Endothelial cell of umbilical vein (primary cell): Measurements from ENCODE around the gene ZNF92. TPM values are rescaled to one million over a fixed set of nuclear protein-coding genes. Genes with fewer than 3 reads are reported as not detected.

Experiments
- BruUV-seq: library from RNA; stranded (reverse); fragments of 400-500 nt; replicated peaks from 2 replicates; lab custom pipeline; 2021; lab: Mats Ljungman, UMichigan
- CTCF ChIA-PET: fragments of 300-600, 350-600 bp; sonication (Branson Sonifier 250); formaldehyde crosslinking; loops from one replicate; lab custom pipeline; 2021; ENCODE audit warnings: antibody characterized with exemption, inconsistent platforms; lab: Charles Lee
- POLR2A ChIA-PET: fragments of 300-600, 350-600 bp; sonication (Branson Sonifier 250); formaldehyde crosslinking; loops from one replicate; lab custom pipeline; 2021; ENCODE audit warnings: antibody characterized with exemption, inconsistent platforms; lab: Charles Lee
- DNase-seq: peaks from one replicate; pipeline ENCODE4 v3.0.0-alpha.2; 2011; ENCODE audit warnings: low read depth, low spot score
- FAIRE-seq: peaks from 2 replicates; lab custom pipeline; 2011; peaks lifted over from hg19 to GRCh38; lab: Jason Lieb, UNC
- H2AFZ ChIP-seq: 2 replicates; pipeline ENCODE4 v1.6.0; 2012; ENCODE audit warnings: low read depth, low read length, control low read depth, inconsistent platforms
- H3K27ac ChIP-seq: 2 replicates; pipeline ENCODE4 v1.5.1; 2011; ENCODE audit warnings: low read depth, mild to moderate bottlenecking, control low read depth, low read length, moderate library complexity; ENCODE audit not compliant: insufficient read depth
- H3K27me3 ChIP-seq, 2 experiments: 2 replicates each; pipeline versions ENCODE4 v1.6.0 to v1.6.1; 2011; ENCODE audit warnings: low read length in 2 of 2, mixed read lengths in 1 of 2; ENCODE audit not compliant: control insufficient read depth in 2 of 2, insufficient read depth in 2 of 2
- H3K36me3 ChIP-seq, 2 experiments: 2 replicates in 1 of 2; 3 replicates in 1 of 2; pipeline ENCODE4 v1.5.1; 2011; ENCODE audit warnings: low read length in 2 of 2, mild to moderate bottlenecking in 1 of 2, moderate library complexity in 1 of 2; ENCODE audit not compliant: control insufficient read depth in 2 of 2, insufficient read depth in 2 of 2; ENCODE audit errors: extremely low read depth in 1 of 2
- H3K4me1 ChIP-seq: 3 replicates; pipeline ENCODE4 v1.5.1; 2011; ENCODE audit warnings: mild to moderate bottlenecking, low read length; ENCODE audit not compliant: control insufficient read depth, insufficient read depth; ENCODE audit errors: extremely low read depth
- H3K4me2 ChIP-seq: 2 replicates; pipeline ENCODE4 v1.6.1; 2011; ENCODE audit warnings: low read length, control low read depth, mixed read lengths; ENCODE audit not compliant: insufficient read depth
- H3K4me3 ChIP-seq, 3 experiments: fragments of 200-600 bp in 1 of 3; sonication (generic), shearing (Covaris generic) in 1 of 3; replicated peaks in 1 of 3; 2 replicates each; pipeline ENCODE4 v1.5.1; 2011 to 2016; ENCODE audit warnings: control low read depth in 3 of 3, low read length in 3 of 3, mild to moderate bottlenecking in 2 of 3, inconsistent platforms in 1 of 3, low read depth in 1 of 3, moderate library complexity in 1 of 3; ENCODE audit not compliant: insufficient read depth in 1 of 3
- H3K79me2 ChIP-seq: 2 replicates; pipeline ENCODE4 v1.6.0; 2012; ENCODE audit warnings: low read length, inconsistent platforms; ENCODE audit not compliant: control insufficient read depth, insufficient read depth
- H3K9ac ChIP-seq: replicated peaks from 2 replicates; pipeline ENCODE3; 2011; ENCODE audit warnings: low read length, control low read depth; ENCODE audit not compliant: insufficient read depth; ENCODE audit errors: extremely low read depth
- H3K9me1 ChIP-seq: replicated peaks from 3 replicates; pipeline ENCODE4 v1.6.0; 2011; ENCODE audit warnings: mild to moderate bottlenecking, low read length; ENCODE audit not compliant: control insufficient read depth, insufficient read depth; ENCODE audit errors: extremely low read depth
- H3K9me3 ChIP-seq: replicated peaks from 2 replicates; pipeline ENCODE4 v1.5.1; 2012; ENCODE audit warnings: low read length, inconsistent platforms; ENCODE audit not compliant: control insufficient read depth, insufficient read depth
- H4K20me1 ChIP-seq: replicated peaks from 2 replicates; pipeline ENCODE3; 2011; ENCODE audit warnings: mild to moderate bottlenecking, low read length; ENCODE audit not compliant: control insufficient read depth, insufficient read depth; ENCODE audit errors: extremely low read depth
- EZH2 ChIP-seq: IDR thresholded peaks from 2 replicates; pipeline ENCODE4 v1.6.1; 2012; ENCODE audit warnings: borderline replicate concordance, low read depth, mild to moderate bottlenecking, moderate library complexity, low read length, inconsistent platforms; ENCODE audit not compliant: severe bottlenecking
- FOS ChIP-seq: IDR thresholded peaks from 2 replicates; pipeline ENCODE4 v1.6.1; 2011; ENCODE audit warnings: mild to moderate bottlenecking, low read length, moderate library complexity, borderline replicate concordance; ENCODE audit not compliant: insufficient read depth
- GATA2 ChIP-seq: IDR thresholded peaks from 2 replicates; pipeline ENCODE4 v1.7.0; 2011; ENCODE audit warnings: low read depth, mild to moderate bottlenecking, moderate library complexity, mixed read lengths, low read length; ENCODE audit not compliant: insufficient read length, insufficient read depth
- JUN ChIP-seq: IDR thresholded peaks from 2 replicates; pipeline ENCODE4 v1.6.1; 2011; ENCODE audit warnings: borderline replicate concordance, low read depth; ENCODE audit not compliant: insufficient read length, insufficient read depth
- MAX ChIP-seq: IDR thresholded peaks from 2 replicates; pipeline ENCODE4 v1.6.1; 2011; ENCODE audit not compliant: insufficient read depth, insufficient read length
- MYC ChIP-seq: IDR thresholded peaks from one replicate; pipeline ENCODE4 v1.6.1; 2011; ENCODE audit warnings: mild to moderate bottlenecking, low read depth, low read length
- POLR2A ChIP-seq: IDR thresholded peaks from 2 replicates; pipeline ENCODE4 v1.6.1; 2012; ENCODE audit warnings: low read depth, mild to moderate bottlenecking, control low read depth, low read length
- POLR2AphosphoS5 ChIP-seq: IDR thresholded peaks from 2 replicates; pipeline ENCODE4 v1.6.1; 2012; ENCODE audit warnings: low read depth, mild to moderate bottlenecking, control low read depth, low read length, moderate library complexity; ENCODE audit not compliant: insufficient read depth
- dilution Hi-C: fragments of 300-500 bp; cut with MboI; formaldehyde crosslinking; loops from one replicate; pipeline ENCODE4 v1.15.0; 2019; ENCODE audit warnings: low sequenced_read_pairs; ENCODE audit not compliant: extremely low pct_ligation_motif_present
- intact Hi-C: fragments of 100-400 bp; cut with micrococcal nuclease; formaldehyde crosslinking; loops from one replicate; pipeline ENCODE4 v1.10.0; 2022
- polyA plus RNA-seq, 4 experiments: library from polyadenylated mRNA; depleted of rRNA in 3 of 4; stranded (reverse) in 3 of 4; unstranded in 1 of 4; fragments of >200 nt; gene quantifications; 2 replicates each; pipeline versions ENCODE4 v1.2.1 to v1.2.3, GENCODE V29; 2011 to 2012; ENCODE audit warnings: missing spikeins in 1 of 4
- total RNA-seq: library from RNA; stranded (reverse); gene quantifications from 2 replicates; pipeline ENCODE4 v1.2.3, GENCODE V29; 2021
- TF ChIP-seq, protein P1 (sequence below), 2 donors: IDR thresholded peaks; 1 replicate in 1 of 2; 2 replicates in 1 of 2; pipeline ENCODE4 v1.5.1; 2011; ENCODE audit warnings: low read length in 2 of 2, mild to moderate bottlenecking in 2 of 2, moderate library complexity in 2 of 2, control low read depth in 1 of 2, inconsistent platforms in 1 of 2, low read depth in 1 of 2; ENCODE audit not compliant: insufficient read depth in 1 of 2; ENCODE audit errors: extremely low read depth in 1 of 2

ZNF92 gene
- total and polyA plus RNA-seq, 2 donors (not counting 3 experiments of a cell fraction or from before 2014, with no cell fraction given) = 0.90 to 8.9 TPM

DNA sequence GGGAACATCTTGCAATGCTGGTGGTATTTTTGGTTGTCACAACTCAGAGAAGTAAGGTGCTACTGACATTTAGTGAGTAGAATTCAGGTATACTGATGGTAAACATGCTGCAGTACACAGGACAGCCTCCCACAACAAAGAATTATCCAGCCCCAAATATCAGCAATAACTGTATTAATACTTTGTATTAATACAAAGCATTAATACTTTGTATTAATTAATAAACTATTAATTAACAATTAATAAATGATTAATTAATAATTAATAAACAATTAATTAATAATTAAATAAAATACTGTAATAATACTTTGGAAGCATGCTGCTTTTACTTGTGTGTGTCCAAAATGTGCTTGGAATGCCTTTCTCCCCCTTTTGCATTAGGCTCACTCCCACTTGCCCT, 62.5 kb downstream of the ZNF92 start:
- Histone ChIP-seq H3K9ac (no peak overlapping the region), H3K9me3 (no peaks in the 10 kb centered on the region), H3K27ac (no peak overlapping the region), H3K4me3 (no peak overlapping the region), H3K4me2 (no peak overlapping the region), H2AFZ (no peak overlapping the region), H3K36me3 (no peaks in the 10 kb centered on the region), H3K4me1 (peaks cover 16% of the 10 kb centered on the region), H3K79me2 (no peaks in the 10 kb centered on the region), H4K20me1 (no peaks in the 10 kb centered on the region), H3K27me3 (no peaks in the 10 kb centered on the region), H3K9me1 (no peaks in the 10 kb centered on the region)
- DNase-seq = no peak
- no TSS peak for BruUV-seq
- no peak for FAIRE-seq
- intact Hi-C loops = no loop called here
- POLR2A ChIA-PET = no interaction called here
- dilution Hi-C loops = no loop called here
- CTCF ChIA-PET = no interaction called here
- TF ChIP-seq JUN (no peak), POLR2AphosphoS5 (no peak), POLR2A (no peak), EZH2 (no peak), MAX (no peak), FOS (no peak), GATA2 (no peak), MYC (no peak)
- TF ChIP-seq, protein P1, sequence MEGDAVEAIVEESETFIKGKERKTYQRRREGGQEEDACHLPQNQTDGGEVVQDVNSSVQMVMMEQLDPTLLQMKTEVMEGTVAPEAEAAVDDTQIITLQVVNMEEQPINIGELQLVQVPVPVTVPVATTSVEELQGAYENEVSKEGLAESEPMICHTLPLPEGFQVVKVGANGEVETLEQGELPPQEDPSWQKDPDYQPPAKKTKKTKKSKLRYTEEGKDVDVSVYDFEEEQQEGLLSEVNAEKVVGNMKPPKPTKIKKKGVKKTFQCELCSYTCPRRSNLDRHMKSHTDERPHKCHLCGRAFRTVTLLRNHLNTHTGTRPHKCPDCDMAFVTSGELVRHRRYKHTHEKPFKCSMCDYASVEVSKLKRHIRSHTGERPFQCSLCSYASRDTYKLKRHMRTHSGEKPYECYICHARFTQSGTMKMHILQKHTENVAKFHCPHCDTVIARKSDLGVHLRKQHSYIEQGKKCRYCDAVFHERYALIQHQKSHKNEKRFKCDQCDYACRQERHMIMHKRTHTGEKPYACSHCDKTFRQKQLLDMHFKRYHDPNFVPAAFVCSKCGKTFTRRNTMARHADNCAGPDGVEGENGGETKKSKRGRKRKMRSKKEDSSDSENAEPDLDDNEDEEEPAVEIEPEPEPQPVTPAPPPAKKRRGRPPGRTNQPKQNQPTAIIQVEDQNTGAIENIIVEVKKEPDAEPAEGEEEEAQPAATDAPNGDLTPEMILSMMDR (IDR thresholded peaks at IDR 0.05; ENCODE audit: extremely low read depth in 1 of 2, insufficient read depth in 1 of 2, low read depth in 1 of 2, low read length in 2 of 2) = no peak
